IMR-90 (cell line): Measurements from ENCODE around the gene DNAJC4. TPM values are rescaled to one million over a fixed set of nuclear protein-coding genes. Genes with fewer than 3 reads are reported as not detected.

Source experiments
- ATAC-seq: fragments of 200-7000 bp; cut with Tn5 transposase; 2 replicates; pipeline ENCODE4 v1.9.1; 2020; ENCODE audit warnings: low read depth, mild to moderate bottlenecking, moderate library complexity
- BruUV-seq: library from RNA; stranded (reverse); fragments of 400-500 nt; replicated peaks from 2 replicates; lab custom pipeline; 2021; lab: Mats Ljungman, UMichigan
- CTCF ChIA-PET: fragments of 300-600 bp; formaldehyde crosslinking; extraction: SDS; loops from one replicate; lab custom pipeline; 2021; ENCODE audit warnings: antibody characterized with exemption; lab: Yijun Ruan, JAX
- POLR2A ChIA-PET: fragments of 300-600 bp; sonication (Branson Sonifier 250); formaldehyde crosslinking; loops from one replicate; lab custom pipeline; 2022; ENCODE audit warnings: antibody characterized with exemption; ENCODE audit not compliant: unreplicated experiment; lab: Charles Lee
- DNase-seq: peaks from one replicate; pipeline ENCODE4 v3.0.0; 2013
- H2AFZ ChIP-seq: replicated peaks from 2 replicates; pipeline ENCODE3; 2013; ENCODE audit warnings: low read length, mild to moderate bottlenecking; ENCODE audit not compliant: poor library complexity
- H2AK5ac ChIP-seq: 2 replicates; pipeline ENCODE4 v1.6.1; 2013; ENCODE audit warnings: low read depth, low read length, inconsistent platforms
- H2AK9ac ChIP-seq: replicated peaks from 2 replicates; pipeline ENCODE3; 2013; ENCODE audit warnings: mild to moderate bottlenecking, low read depth, low read length, moderate library complexity; ENCODE audit not compliant: poor library complexity
- H2BK120ac ChIP-seq: 2 replicates; pipeline ENCODE4 v1.6.1; 2013; ENCODE audit warnings: low read depth, low read length, inconsistent platforms
- H2BK15ac ChIP-seq: 3 replicates; pipeline ENCODE4 v1.6.1; 2013; ENCODE audit warnings: low read depth, low read length, inconsistent platforms
- H2BK20ac ChIP-seq: 2 replicates; pipeline ENCODE4 v1.6.1; 2013; ENCODE audit warnings: low read depth, mild to moderate bottlenecking, inconsistent platforms, low read length, moderate library complexity
- H2BK5ac ChIP-seq: 2 replicates; pipeline ENCODE4 v1.6.1; 2013; ENCODE audit warnings: mild to moderate bottlenecking, low read depth, low read length, inconsistent platforms; ENCODE audit not compliant: poor library complexity, severe bottlenecking
- H3K14ac ChIP-seq: replicated peaks from 2 replicates; pipeline ENCODE4 v1.6.1; 2013; ENCODE audit warnings: low read depth, low read length, inconsistent platforms
- H3K18ac ChIP-seq: 2 replicates; pipeline ENCODE4 v1.6.1; 2013; ENCODE audit warnings: low read depth, low read length, control low read depth
- H3K23ac ChIP-seq: 2 replicates; pipeline ENCODE4 v1.6.1; 2013; ENCODE audit warnings: low read depth, low read length, inconsistent platforms
- H3K27ac ChIP-seq: 2 replicates; pipeline ENCODE4 v1.5.1; 2013; ENCODE audit warnings: mild to moderate bottlenecking, control low read depth, low read length; ENCODE audit not compliant: insufficient read depth
- H3K27me3 ChIP-seq: 2 replicates; pipeline ENCODE4 v1.6.1; 2013; ENCODE audit warnings: low read length; ENCODE audit not compliant: control insufficient read depth, insufficient read depth
- H3K36me3 ChIP-seq: 2 replicates; pipeline ENCODE4 v1.6.1; 2013; ENCODE audit warnings: low read length, mixed read lengths; ENCODE audit not compliant: control insufficient read depth, insufficient read depth
- H3K4ac ChIP-seq: 2 replicates; pipeline ENCODE4 v1.6.1; 2013; ENCODE audit warnings: low read depth, low read length, inconsistent platforms
- H3K4me1 ChIP-seq: 2 replicates; pipeline ENCODE4 v1.6.1; 2013; ENCODE audit warnings: low read length, mixed read lengths; ENCODE audit not compliant: control insufficient read depth, insufficient read depth
- H3K4me2 ChIP-seq: 2 replicates; pipeline ENCODE4 v1.6.1; 2013; ENCODE audit warnings: low read depth, mild to moderate bottlenecking, control low read depth, low read length, moderate library complexity
- H3K4me3 ChIP-seq: 2 replicates; pipeline ENCODE4 v1.5.1; 2013; ENCODE audit warnings: low read depth, mild to moderate bottlenecking, control low read depth, low read length, moderate library complexity; ENCODE audit not compliant: insufficient read depth
- H3K56ac ChIP-seq: 2 replicates; pipeline ENCODE4 v1.6.1; 2013; ENCODE audit warnings: low read length, inconsistent platforms; ENCODE audit not compliant: insufficient read depth; ENCODE audit errors: extremely low read depth
- H3K79me1 ChIP-seq, 2 experiments: 2 replicates each; pipeline ENCODE4 v1.6.1; 2013; ENCODE audit warnings: low read length in 2 of 2, inconsistent platforms in 1 of 2, low read depth in 1 of 2
- H3K9ac ChIP-seq: 2 replicates; pipeline ENCODE4 v1.6.1; 2013; ENCODE audit warnings: low read depth, low read length, control low read depth
- H3K9me1 ChIP-seq: 2 replicates; pipeline ENCODE4 v1.6.1; 2013; ENCODE audit warnings: low read length, inconsistent platforms; ENCODE audit not compliant: insufficient read depth
- H3K9me3 ChIP-seq: 2 replicates; pipeline ENCODE4 v1.6.1; 2013; ENCODE audit warnings: low read length; ENCODE audit not compliant: control insufficient read depth, insufficient read depth
- H4K20me1 ChIP-seq: 2 replicates; pipeline ENCODE4 v1.6.1; 2013; ENCODE audit warnings: low read length, inconsistent platforms; ENCODE audit not compliant: insufficient read depth
- H4K5ac ChIP-seq: 2 replicates; pipeline ENCODE4 v1.6.1; 2013; ENCODE audit warnings: mild to moderate bottlenecking, low read depth, low read length, control low read depth
- H4K8ac ChIP-seq, 2 experiments: 2 replicates each; pipeline ENCODE4 v1.6.1; 2013; ENCODE audit warnings: low read depth in 2 of 2, low read length in 2 of 2, control low read depth in 1 of 2, inconsistent platforms in 1 of 2
- H4K91ac ChIP-seq: 2 replicates; pipeline ENCODE4 v1.6.1; 2013; ENCODE audit warnings: low read depth, low read length, inconsistent platforms; ENCODE audit not compliant: insufficient read depth
- WGBS, 2 experiments: methylation state at CpG; one replicate each; pipeline versions ENCODE4 v1.1.5 to v1.1.7; 2013; ENCODE audit warnings: missing lambda C conversion rate in 2 of 2; ENCODE audit not compliant: insufficient read length in 1 of 2; ENCODE audit errors: extremely low coverage in 2 of 2; 5-methylcytosine and 5-hydroxymethylcytosine counted together
- dilution Hi-C: fragments of 300-500 bp; cut with HindIII; formaldehyde crosslinking; loops from one replicate; pipeline ENCODE4 v1.14.3; 2018; ENCODE audit warnings: low sequenced_read_pairs; ENCODE audit not compliant: unreplicated experiment
- in situ Hi-C: fragments of 300-500 bp; cut with MboI; formaldehyde crosslinking; loops from 3 replicates; pipeline ENCODE4 v1.14.3; 2019; ENCODE audit warnings: low sequenced_read_pairs, inconsistent platforms, mixed read lengths
- intact Hi-C: fragments of 100-400 bp; cut with micrococcal nuclease; formaldehyde crosslinking; loops from 2 replicates; pipeline ENCODE4 v1.10.0; 2022
- polyA plus RNA-seq, 3 experiments: library from polyadenylated mRNA; depleted of rRNA; stranded (reverse); fragments of >200 nt; gene quantifications; 2 replicates each; pipeline ENCODE4 v1.2.3, GENCODE V29; 2012; ENCODE audit warnings: low replicate concordance in 1 of 3
- total RNA-seq: library from RNA; depleted of rRNA; stranded (reverse); fragments of >200 nt; gene quantifications from 2 replicates; pipeline ENCODE4 v1.2.3, GENCODE V29; 2012
- TF ChIP-seq, protein P1 (sequence below): fragments of 150-350 bp; IDR thresholded peaks from 2 replicates; pipeline ENCODE4 v1.6.1; 2017; ENCODE audit warnings: mild to moderate bottlenecking, antibody characterized with exemption, low read length, low read depth

DNAJC4 gene
- total and polyA plus RNA-seq, 2 of the 4 experiments (the other 2 are of a cell fraction) = 2.2 to 22.8 TPM

DNA sequence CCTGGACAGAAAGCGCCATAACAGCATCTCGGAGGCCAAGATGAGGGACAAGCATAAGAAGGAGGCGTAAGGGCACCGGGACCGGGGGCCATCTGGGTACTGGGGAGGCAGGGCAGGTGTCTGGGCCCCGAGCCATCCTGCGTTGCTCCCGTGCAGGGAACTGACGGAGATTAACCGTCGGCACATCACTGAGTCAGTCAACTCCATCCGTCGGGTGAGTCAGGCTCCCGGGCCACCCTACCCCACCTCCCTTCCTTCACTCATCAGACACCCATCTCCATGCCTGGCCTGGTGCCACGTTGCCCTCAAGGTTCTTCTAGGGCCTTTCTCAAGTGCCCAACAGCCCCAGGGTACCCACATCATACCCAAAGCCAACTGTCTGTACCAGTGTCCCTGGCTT lies 36.0 kb downstream of the DNAJC4 start:
- BruUV-seq = no TSS peak
- H3K4me3 ChIP-seq = no peak overlapping the region
- no peak overlapping the region for H2BK15ac ChIP-seq
- H2BK120ac ChIP-seq = no peak overlapping the region
- no peak overlapping the region for H2BK5ac ChIP-seq
- POLR2A ChIA-PET = no interaction called here
- H3K14ac ChIP-seq = no peak overlapping the region
- H3K56ac ChIP-seq = no peak overlapping the region
- no peaks in the 10 kb centered on the region for H3K27me3 ChIP-seq
- H3K4me1 ChIP-seq = peaks cover 16% of the 10 kb centered on the region
- 70% methylated on average over 9 of the region's 15 CpGs; no CpG with 5 or more reads in 1 of the 2 experiments for WGBS, 2 experiments
- TF ChIP-seq, protein P1, sequence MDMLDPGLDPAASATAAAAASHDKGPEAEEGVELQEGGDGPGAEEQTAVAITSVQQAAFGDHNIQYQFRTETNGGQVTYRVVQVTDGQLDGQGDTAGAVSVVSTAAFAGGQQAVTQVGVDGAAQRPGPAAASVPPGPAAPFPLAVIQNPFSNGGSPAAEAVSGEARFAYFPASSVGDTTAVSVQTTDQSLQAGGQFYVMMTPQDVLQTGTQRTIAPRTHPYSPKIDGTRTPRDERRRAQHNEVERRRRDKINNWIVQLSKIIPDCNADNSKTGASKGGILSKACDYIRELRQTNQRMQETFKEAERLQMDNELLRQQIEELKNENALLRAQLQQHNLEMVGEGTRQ = no peak
- dilution Hi-C loops (no loop called here), intact Hi-C loops (no loop called here), in situ Hi-C loops (no loop called here)
- H4K5ac ChIP-seq = no peak overlapping the region
- H3K23ac ChIP-seq = no peak overlapping the region
- H3K18ac ChIP-seq = no peak overlapping the region
- no peaks in the 10 kb centered on the region for H3K9me3 ChIP-seq
- peaks cover 31% of the 10 kb centered on the region for H3K36me3 ChIP-seq
- no peak overlapping the region for H3K4ac ChIP-seq
- DNase-seq = no peak
- H3K9me1 ChIP-seq = 0 out of 2 replicates have a peak, but pooled peaks cover 5% of the 10 kb centered on the region
- H3K27ac ChIP-seq = no peak overlapping the region
- H3K9ac ChIP-seq = no peak overlapping the region
- H2AK5ac ChIP-seq = no peak overlapping the region
- no peak overlapping the region for H4K8ac ChIP-seq
- no peak overlapping the region for H2BK20ac ChIP-seq
- peaks cover 0 to 25% of the 10 kb centered on the region in 2 experiments; a peak in 2 of 4 replicates for H3K79me1 ChIP-seq
- H2AK9ac ChIP-seq = no peak overlapping the region
- no peak overlapping the region for H4K91ac ChIP-seq
- no peak overlapping the region for H2AFZ ChIP-seq
- H3K4me2 ChIP-seq = no peak overlapping the region
- H4K20me1 ChIP-seq = no peaks in the 10 kb centered on the region; the same call in 1 of the 2 replicates
- CTCF ChIA-PET = no interaction called here
- ATAC-seq = no peak
